ENCODE data around the gene INTS13.

DNA sequence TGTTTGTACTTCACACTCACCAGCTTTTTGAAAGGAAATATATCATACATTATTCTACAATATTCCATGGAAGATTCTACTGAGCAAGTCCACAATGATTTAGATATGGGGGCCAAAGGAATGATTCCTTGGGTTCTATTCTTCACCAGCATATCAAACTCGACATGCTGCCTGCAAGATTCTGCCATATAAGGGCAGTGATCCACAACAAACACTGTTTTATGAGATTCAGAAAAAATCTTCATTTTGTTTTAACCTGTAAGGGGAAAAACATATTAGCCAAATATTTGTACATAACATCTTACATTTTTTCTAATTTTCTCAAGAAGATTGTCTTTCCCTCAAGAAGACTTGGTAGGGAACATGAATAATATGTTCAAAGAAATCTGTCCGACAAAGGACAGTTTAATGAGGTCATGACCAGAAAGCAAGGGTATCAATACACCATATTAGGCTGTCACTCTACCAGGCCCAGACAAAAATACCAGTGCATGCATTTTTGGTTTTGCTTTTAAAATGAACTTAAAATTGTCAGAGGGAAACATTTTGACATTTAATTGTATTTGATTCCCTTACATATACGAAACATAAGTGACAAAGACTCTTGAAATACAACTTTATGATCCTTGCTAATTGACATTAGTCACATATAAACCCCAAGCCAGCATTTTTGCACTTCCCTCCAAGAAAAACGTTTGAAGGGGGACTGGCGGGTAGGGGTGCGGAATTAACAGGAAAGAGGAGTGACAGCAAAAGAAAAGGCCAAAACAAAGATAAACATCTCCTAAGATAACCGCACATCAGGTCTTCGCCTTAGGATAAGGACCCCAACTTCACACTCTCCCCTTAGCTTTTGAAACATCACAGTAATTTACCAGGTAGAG, 980 bp downstream of the INTS13 start:
- TF ChIP-seq POLR2AphosphoS5 (IDR thresholded peaks at IDR 0.05; ENCODE audit: low read depth, low read length) (no peak), POLR2A (IDR thresholded peaks at IDR 0.05; ENCODE audit: control extremely low read depth in 1 of 2, low read depth in 2 of 2, low read length in 2 of 2) (no peak), CTBP2 (IDR thresholded peaks at IDR 0.05; ENCODE audit: borderline replicate concordance, insufficient read depth, insufficient read length, low read length) (no peak), RFX5 (IDR thresholded peaks at IDR 0.05; ENCODE audit: borderline replicate concordance, low read depth, low read length) (no peak)
- TF ChIP-seq, protein P1, sequence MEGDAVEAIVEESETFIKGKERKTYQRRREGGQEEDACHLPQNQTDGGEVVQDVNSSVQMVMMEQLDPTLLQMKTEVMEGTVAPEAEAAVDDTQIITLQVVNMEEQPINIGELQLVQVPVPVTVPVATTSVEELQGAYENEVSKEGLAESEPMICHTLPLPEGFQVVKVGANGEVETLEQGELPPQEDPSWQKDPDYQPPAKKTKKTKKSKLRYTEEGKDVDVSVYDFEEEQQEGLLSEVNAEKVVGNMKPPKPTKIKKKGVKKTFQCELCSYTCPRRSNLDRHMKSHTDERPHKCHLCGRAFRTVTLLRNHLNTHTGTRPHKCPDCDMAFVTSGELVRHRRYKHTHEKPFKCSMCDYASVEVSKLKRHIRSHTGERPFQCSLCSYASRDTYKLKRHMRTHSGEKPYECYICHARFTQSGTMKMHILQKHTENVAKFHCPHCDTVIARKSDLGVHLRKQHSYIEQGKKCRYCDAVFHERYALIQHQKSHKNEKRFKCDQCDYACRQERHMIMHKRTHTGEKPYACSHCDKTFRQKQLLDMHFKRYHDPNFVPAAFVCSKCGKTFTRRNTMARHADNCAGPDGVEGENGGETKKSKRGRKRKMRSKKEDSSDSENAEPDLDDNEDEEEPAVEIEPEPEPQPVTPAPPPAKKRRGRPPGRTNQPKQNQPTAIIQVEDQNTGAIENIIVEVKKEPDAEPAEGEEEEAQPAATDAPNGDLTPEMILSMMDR (IDR thresholded peaks at IDR 0.05; ENCODE audit: control extremely low read depth in 1 of 3, insufficient read depth in 1 of 3, low read depth in 1 of 3, low read length in 3 of 3), result no peak
- TF ChIP-seq, protein P2, sequence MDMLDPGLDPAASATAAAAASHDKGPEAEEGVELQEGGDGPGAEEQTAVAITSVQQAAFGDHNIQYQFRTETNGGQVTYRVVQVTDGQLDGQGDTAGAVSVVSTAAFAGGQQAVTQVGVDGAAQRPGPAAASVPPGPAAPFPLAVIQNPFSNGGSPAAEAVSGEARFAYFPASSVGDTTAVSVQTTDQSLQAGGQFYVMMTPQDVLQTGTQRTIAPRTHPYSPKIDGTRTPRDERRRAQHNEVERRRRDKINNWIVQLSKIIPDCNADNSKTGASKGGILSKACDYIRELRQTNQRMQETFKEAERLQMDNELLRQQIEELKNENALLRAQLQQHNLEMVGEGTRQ (IDR thresholded peaks at IDR 0.05; ENCODE audit: low read length), result no peak
- TF ChIP-seq, protein P3, sequence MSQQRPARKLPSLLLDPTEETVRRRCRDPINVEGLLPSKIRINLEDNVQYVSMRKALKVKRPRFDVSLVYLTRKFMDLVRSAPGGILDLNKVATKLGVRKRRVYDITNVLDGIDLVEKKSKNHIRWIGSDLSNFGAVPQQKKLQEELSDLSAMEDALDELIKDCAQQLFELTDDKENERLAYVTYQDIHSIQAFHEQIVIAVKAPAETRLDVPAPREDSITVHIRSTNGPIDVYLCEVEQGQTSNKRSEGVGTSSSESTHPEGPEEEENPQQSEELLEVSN (IDR thresholded peaks at IDR 0.05), result no peak
